KMS-11 (cell line): ENCODE data around the gene CYB561D1.

ENCODE experiments used
- H2AFZ ChIP-seq: fragments of 200-600 bp; sonication (generic); 2 replicates; pipeline ENCODE4 v1.6.1; 2016; ENCODE audit warnings: antibody characterized with exemption, mixed run types, low read depth
- H3K27ac ChIP-seq: fragments of 200-600 bp; sonication (generic); 2 replicates; pipeline ENCODE4 v1.6.1; 2016; ENCODE audit warnings: mild to moderate bottlenecking, mixed run types
- H3K27me3 ChIP-seq: fragments of 200-600 bp; sonication (generic); 2 replicates; pipeline ENCODE4 v1.6.1; 2017; ENCODE audit warnings: mild to moderate bottlenecking, low read depth, mixed run types, moderate library complexity; ENCODE audit not compliant: insufficient read depth
- H3K36me3 ChIP-seq: fragments of 200-600 bp; sonication (generic); 2 replicates; pipeline ENCODE4 v1.6.1; 2017; ENCODE audit warnings: mild to moderate bottlenecking, mixed run types; ENCODE audit not compliant: insufficient read depth
- H3K4me1 ChIP-seq: fragments of 200-600 bp; sonication (generic); 2 replicates; pipeline ENCODE4 v1.6.1; 2016; ENCODE audit warnings: mild to moderate bottlenecking, low read depth, mixed run types; ENCODE audit not compliant: poor library complexity, severe bottlenecking
- H3K4me2 ChIP-seq: fragments of 200-600 bp; sonication (generic); 2 replicates; pipeline ENCODE4 v1.7.0; 2016; ENCODE audit warnings: mild to moderate bottlenecking, mixed run types
- H3K4me3 ChIP-seq: fragments of 200-600 bp; sonication (generic); IDR thresholded peaks from 2 replicates; pipeline ENCODE4 v1.6.1; 2017; ENCODE audit warnings: low read depth, low read length, mixed read lengths; ENCODE audit not compliant: insufficient read depth
- H3K79me2 ChIP-seq: fragments of 200-600 bp; sonication (generic); 2 replicates; pipeline ENCODE4 v1.6.1; 2016; ENCODE audit warnings: low read depth, mixed run types; ENCODE audit not compliant: insufficient read depth
- H3K9ac ChIP-seq: fragments of 200-600 bp; sonication (generic); 2 replicates; pipeline ENCODE4 v1.6.1; 2016; ENCODE audit warnings: mild to moderate bottlenecking, mixed run types
- H4K20me1 ChIP-seq: fragments of 200-600 bp; sonication (generic); 2 replicates; pipeline ENCODE4 v1.6.1; 2016; ENCODE audit warnings: mild to moderate bottlenecking, mixed run types; ENCODE audit not compliant: insufficient read depth
- TF ChIP-seq, protein P1 (sequence below): fragments of 200-600 bp; sonication (generic); conservative IDR thresholded peaks from 2 replicates; pipeline ENCODE4 v1.6.1; 2017; ENCODE audit warnings: low read depth, mild to moderate bottlenecking, antibody characterized with exemption, low read length, moderate library complexity, mixed read lengths

Gene CYB561D1

GRCh38 chr1:109467301-109467777, 26.6 kb upstream of the CYB561D1 start:
- TF ChIP-seq, protein P1, sequence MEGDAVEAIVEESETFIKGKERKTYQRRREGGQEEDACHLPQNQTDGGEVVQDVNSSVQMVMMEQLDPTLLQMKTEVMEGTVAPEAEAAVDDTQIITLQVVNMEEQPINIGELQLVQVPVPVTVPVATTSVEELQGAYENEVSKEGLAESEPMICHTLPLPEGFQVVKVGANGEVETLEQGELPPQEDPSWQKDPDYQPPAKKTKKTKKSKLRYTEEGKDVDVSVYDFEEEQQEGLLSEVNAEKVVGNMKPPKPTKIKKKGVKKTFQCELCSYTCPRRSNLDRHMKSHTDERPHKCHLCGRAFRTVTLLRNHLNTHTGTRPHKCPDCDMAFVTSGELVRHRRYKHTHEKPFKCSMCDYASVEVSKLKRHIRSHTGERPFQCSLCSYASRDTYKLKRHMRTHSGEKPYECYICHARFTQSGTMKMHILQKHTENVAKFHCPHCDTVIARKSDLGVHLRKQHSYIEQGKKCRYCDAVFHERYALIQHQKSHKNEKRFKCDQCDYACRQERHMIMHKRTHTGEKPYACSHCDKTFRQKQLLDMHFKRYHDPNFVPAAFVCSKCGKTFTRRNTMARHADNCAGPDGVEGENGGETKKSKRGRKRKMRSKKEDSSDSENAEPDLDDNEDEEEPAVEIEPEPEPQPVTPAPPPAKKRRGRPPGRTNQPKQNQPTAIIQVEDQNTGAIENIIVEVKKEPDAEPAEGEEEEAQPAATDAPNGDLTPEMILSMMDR: no peak
- H3K79me2 ChIP-seq: no peaks in the 10 kb centered on the region
- H3K9ac ChIP-seq: no peak overlapping the region
- H3K4me2 ChIP-seq: no peak overlapping the region
- no peak overlapping the region for H3K27ac ChIP-seq
- no peak overlapping the region for H3K4me3 ChIP-seq
- peaks cover 37% of the 10 kb centered on the region; the same call in 1 of the 2 replicates for H3K27me3 ChIP-seq
- H4K20me1 ChIP-seq: no peaks in the 10 kb centered on the region
- no peaks in the 10 kb centered on the region for H3K4me1 ChIP-seq
- no peak overlapping the region for H2AFZ ChIP-seq
- H3K36me3 ChIP-seq: no peaks in the 10 kb centered on the region

DNA sequence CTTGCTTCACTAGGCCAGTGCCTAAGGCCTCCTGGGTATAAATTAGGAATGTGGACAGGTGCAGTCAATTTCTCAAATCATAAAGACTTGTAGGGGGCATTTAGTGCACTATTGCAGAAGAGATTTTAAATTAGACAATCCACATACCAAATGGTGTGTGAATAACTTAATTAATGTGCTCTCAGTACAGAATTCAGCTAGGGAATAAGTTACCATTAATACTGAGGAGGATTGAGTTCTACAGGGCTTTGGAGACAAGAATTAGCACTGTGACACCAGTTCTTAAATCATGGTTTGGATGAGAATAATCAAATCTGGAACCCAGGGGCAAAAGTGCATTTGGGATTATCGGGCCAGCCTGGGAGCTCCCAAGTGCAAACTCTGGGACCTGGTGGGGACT, 25.8 kb upstream of the CYB561D1 start:
- H3K4me3 ChIP-seq: no peak overlapping the region
- no peaks in the 10 kb centered on the region for H3K79me2 ChIP-seq
- H3K4me1 ChIP-seq: no peaks in the 10 kb centered on the region
- H3K27ac ChIP-seq: no peak overlapping the region
- H3K9ac ChIP-seq: no peak overlapping the region
- H3K36me3 ChIP-seq: no peaks in the 10 kb centered on the region
- H3K27me3 ChIP-seq: peaks cover 37% of the 10 kb centered on the region; the same call in 1 of the 2 replicates
- H2AFZ ChIP-seq: no peak overlapping the region
- no peaks in the 10 kb centered on the region for H4K20me1 ChIP-seq
- H3K4me2 ChIP-seq: no peak overlapping the region
- TF ChIP-seq, protein P1: no peak

DNA sequence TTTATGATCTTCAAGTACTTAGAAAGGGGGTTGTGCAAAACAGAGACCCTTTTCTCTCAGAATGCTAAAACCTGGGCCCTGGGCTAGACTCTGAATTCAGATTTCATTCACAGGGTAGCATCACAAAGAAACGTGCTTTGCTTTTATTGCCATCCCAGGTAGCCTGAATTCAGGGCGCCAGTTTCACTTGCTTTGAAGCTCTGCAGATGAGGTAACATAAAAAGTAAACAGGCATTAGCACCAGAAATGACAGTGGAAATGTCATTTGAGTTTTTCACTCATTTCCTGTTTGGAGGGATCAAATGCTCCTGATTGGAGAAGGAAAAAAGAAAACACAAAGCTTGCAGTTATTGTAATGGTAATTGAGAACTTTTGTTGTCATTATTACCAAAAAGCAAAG, 25.0 kb upstream of the CYB561D1 start:
- Histone ChIP-seq H3K4me2 (no peak overlapping the region), H2AFZ (no peak overlapping the region), H3K4me3 (no peak overlapping the region)

GRCh38 chr1:109470245-109470644, 23.6 kb upstream of the CYB561D1 start:
- no peak overlapping the region for H3K27ac ChIP-seq
- H3K4me2 ChIP-seq: no peak overlapping the region
- H3K36me3 ChIP-seq: no peaks in the 10 kb centered on the region
- H3K9ac ChIP-seq: no peak overlapping the region
- TF ChIP-seq, protein P1: no peak
- no peak overlapping the region for H3K4me3 ChIP-seq
- H3K79me2 ChIP-seq: no peaks in the 10 kb centered on the region
- no peak overlapping the region for H2AFZ ChIP-seq
- no peaks in the 10 kb centered on the region for H3K4me1 ChIP-seq
- H4K20me1 ChIP-seq: no peaks in the 10 kb centered on the region
- H3K27me3 ChIP-seq: peaks cover 40% of the 10 kb centered on the region; the same call in 1 of the 2 replicates

More for the DNA sequence above, 25.0 kb upstream of the CYB561D1 start:
- TF ChIP-seq, protein P1: no peak
- H3K79me2 ChIP-seq: no peaks in the 10 kb centered on the region
- peaks cover 38% of the 10 kb centered on the region; the same call in 1 of the 2 replicates for H3K27me3 ChIP-seq
- H4K20me1 ChIP-seq: no peaks in the 10 kb centered on the region
- H3K9ac ChIP-seq: no peak overlapping the region
- H3K27ac ChIP-seq: no peak overlapping the region
- no peaks in the 10 kb centered on the region for H3K4me1 ChIP-seq
- no peaks in the 10 kb centered on the region for H3K36me3 ChIP-seq
